ENCODE measurements around the gene COPS3. TPM values are rescaled to one million over a fixed set of nuclear protein-coding genes. Genes with fewer than 3 reads are reported as not detected.
"Not testable (repeated sequence)": the region's sequence is repeated elsewhere in the genome, so short reads cannot be mapped to it uniquely, and the experiment has no call there.

Gene COPS3
- total and polyA plus RNA-seq, 2 donors (not counting 1 experiment from before 2014, with no cell fraction given) = 62.3 to 80.6 TPM

DNA sequence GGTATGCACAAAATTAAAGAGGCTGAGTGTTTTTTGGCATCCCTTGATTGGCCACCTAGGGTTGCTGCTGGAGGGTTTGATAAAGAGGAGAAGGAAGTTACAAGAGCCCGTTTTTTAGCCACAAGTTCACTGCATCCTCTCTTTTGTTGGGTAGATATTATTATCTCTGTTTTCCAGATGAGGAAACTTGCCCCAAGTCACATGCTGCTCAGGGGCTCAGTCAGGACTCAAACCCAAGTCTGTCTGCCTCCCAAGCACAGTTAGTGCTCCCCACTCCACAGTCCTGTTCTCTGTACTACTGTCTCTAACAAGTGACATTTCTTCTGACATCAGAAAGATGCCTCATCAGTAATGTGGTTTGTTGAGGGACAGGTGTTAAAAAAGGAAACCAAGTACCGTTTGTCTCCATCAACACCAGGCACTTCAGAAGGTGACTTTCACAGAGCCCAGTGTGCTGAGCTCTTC, 23.5 kb upstream of the COPS3 start:
- Histone ChIP-seq H4K20me1 (ENCODE audit: control insufficient read depth, extremely low read depth, insufficient read depth, low read length) (no peaks in the 10 kb centered on the region), H3K9ac (ENCODE audit: insufficient read depth, low read length) (no peak overlapping the region), H3K9me3 (ENCODE audit: control insufficient read depth, insufficient read depth, low read depth, low read length) (no peaks in the 10 kb centered on the region), H2AFZ (ENCODE audit: low read length) (no peak overlapping the region), H3K4me1 (ENCODE audit: control insufficient read depth, extremely low read depth, insufficient read depth, low read length) (no peaks in the 10 kb centered on the region), H3K4me3 (replicated peaks in 1 of 4; ENCODE audit: control extremely low read depth in 1 of 4, insufficient read depth in 1 of 4, low read depth in 3 of 4, low read length in 4 of 4) (no peak overlapping the region), H3K4me2 (ENCODE audit: extremely low read depth, insufficient read depth, low read length) (no peak overlapping the region), H3K79me2 (ENCODE audit: control insufficient read depth, insufficient read depth, low read length) (no peaks in the 10 kb centered on the region), H3K27ac (ENCODE audit: insufficient read depth, low read length) (no peak overlapping the region), H3K36me3 (ENCODE audit: control insufficient read depth, insufficient read depth, low read length) (no peaks in the 10 kb centered on the region), H3K27me3 (ENCODE audit: control insufficient read depth, insufficient read depth, low read length) (no peaks in the 10 kb centered on the region)
- no peak for DNase-seq (ENCODE audit: low read depth in 2 of 2)
- TF ChIP-seq, protein P1, sequence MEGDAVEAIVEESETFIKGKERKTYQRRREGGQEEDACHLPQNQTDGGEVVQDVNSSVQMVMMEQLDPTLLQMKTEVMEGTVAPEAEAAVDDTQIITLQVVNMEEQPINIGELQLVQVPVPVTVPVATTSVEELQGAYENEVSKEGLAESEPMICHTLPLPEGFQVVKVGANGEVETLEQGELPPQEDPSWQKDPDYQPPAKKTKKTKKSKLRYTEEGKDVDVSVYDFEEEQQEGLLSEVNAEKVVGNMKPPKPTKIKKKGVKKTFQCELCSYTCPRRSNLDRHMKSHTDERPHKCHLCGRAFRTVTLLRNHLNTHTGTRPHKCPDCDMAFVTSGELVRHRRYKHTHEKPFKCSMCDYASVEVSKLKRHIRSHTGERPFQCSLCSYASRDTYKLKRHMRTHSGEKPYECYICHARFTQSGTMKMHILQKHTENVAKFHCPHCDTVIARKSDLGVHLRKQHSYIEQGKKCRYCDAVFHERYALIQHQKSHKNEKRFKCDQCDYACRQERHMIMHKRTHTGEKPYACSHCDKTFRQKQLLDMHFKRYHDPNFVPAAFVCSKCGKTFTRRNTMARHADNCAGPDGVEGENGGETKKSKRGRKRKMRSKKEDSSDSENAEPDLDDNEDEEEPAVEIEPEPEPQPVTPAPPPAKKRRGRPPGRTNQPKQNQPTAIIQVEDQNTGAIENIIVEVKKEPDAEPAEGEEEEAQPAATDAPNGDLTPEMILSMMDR (conservative IDR thresholded peaks at IDR 0.05 in 1 of 2, IDR thresholded peaks at IDR 0.05 in 1 of 2; ENCODE audit: low read depth in 1 of 2, low read length in 2 of 2) = no peak
- TF ChIP-seq EZH2 (IDR thresholded peaks at IDR 0.05; ENCODE audit: low read length, missing control alignments) = no peak

- no peaks in the 10 kb centered on the region for H3K36me3 ChIP-seq (ENCODE audit: control insufficient read depth, insufficient read depth, low read length)
- no peaks in the 10 kb centered on the region for H3K4me1 ChIP-seq (ENCODE audit: control insufficient read depth, extremely low read depth, insufficient read depth, low read length)
- H4K20me1 ChIP-seq (ENCODE audit: control insufficient read depth, extremely low read depth, insufficient read depth, low read length) = no peaks in the 10 kb centered on the region
- DNase-seq (ENCODE audit: low read depth in 2 of 2) = no peak
- no peaks in the 10 kb centered on the region for H3K27me3 ChIP-seq (ENCODE audit: control insufficient read depth, insufficient read depth, low read length)
- H3K79me2 ChIP-seq (ENCODE audit: control insufficient read depth, insufficient read depth, low read length) = no peaks in the 10 kb centered on the region
- peak overlapping the region; percentile 68 for H3K4me2 ChIP-seq (ENCODE audit: extremely low read depth, insufficient read depth, low read length)
- no peaks in the 10 kb centered on the region for H3K9me3 ChIP-seq (ENCODE audit: control insufficient read depth, insufficient read depth, low read depth, low read length)
- peak overlapping the region; percentile 39 for H3K9ac ChIP-seq (ENCODE audit: insufficient read depth, low read length)
- peak overlapping the region; percentile 31 to 62 (median 55) for H3K4me3 ChIP-seq (replicated peaks in 1 of 4; ENCODE audit: control extremely low read depth in 1 of 4, insufficient read depth in 1 of 4, low read depth in 3 of 4, low read length in 4 of 4)
- no peak overlapping the region for H2AFZ ChIP-seq (ENCODE audit: low read length)
- TF ChIP-seq, protein P1 (conservative IDR thresholded peaks at IDR 0.05 in 1 of 2, IDR thresholded peaks at IDR 0.05 in 1 of 2; ENCODE audit: low read depth in 1 of 2, low read length in 2 of 2) = no peak
- TF ChIP-seq EZH2 (IDR thresholded peaks at IDR 0.05; ENCODE audit: low read length, missing control alignments) = no peak
- H3K27ac ChIP-seq (ENCODE audit: insufficient read depth, low read length) = no peak overlapping the region
Observed at GRCh38 chr17:17303847-17304490, 22.9 kb upstream of the COPS3 start.

DNA sequence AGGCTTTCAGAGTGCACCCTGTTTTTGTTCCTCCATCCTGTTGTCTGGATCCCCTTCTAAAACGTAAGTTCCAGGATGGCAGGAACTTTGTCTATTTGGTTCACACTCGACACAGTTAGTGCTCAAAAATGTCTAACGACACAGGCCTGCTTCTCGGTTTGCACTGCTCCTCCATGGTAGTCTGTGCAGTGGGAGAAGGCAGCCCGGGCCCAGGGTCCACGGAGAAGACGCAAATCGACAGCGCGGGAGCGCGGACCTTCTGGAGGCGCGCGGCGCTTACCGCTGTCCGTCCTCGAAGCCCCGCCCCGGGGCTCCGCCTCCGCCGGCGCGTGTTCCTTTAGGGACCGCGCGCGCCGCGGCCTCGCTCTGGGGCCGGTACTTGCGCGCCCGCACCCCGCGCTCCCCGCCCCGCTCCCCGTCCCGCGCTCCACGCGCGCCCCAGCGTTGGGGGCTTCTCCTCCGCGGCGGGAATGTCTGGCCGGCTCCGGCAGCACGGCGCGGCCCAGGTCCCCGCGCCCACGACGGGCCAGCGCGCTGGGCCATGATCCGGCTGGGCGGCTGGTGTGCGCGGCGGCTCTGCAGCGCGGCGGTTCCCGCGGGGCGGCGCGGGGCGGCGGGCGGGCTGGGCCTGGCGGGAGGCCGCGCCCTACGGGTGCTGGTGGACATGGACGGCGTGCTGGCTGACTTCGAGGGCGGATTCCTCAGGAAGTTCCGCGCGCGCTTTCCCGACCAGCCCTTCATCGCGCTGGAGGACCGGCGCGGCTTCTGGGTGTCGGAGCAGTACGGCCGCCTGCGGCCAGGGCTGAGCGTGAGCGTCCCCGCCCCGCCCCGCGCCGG, 22.2 kb upstream of the COPS3 start, which contains the start of gene NT5M:
Gene NT5M (plus strand): TSS at position 364 of the 837 bp plus-strand sequence. CDS start 178 bp downstream, at position 542.
- no peak for TF ChIP-seq EZH2 (IDR thresholded peaks at IDR 0.05; ENCODE audit: low read length, missing control alignments)
- TF ChIP-seq, protein P1 (conservative IDR thresholded peaks at IDR 0.05 in 1 of 2, IDR thresholded peaks at IDR 0.05 in 1 of 2; ENCODE audit: low read depth in 1 of 2, low read length in 2 of 2) = no peak
- Histone ChIP-seq H3K4me1 (ENCODE audit: control insufficient read depth, extremely low read depth, insufficient read depth, low read length) (peaks cover 2% of the 10 kb centered on the region), H3K79me2 (ENCODE audit: control insufficient read depth, insufficient read depth, low read length) (no peaks in the 10 kb centered on the region), H3K27ac (ENCODE audit: insufficient read depth, low read length) (no peak within 1 kb of the TSS), H3K9ac (ENCODE audit: insufficient read depth, low read length) (peak within 1 kb of the TSS; percentile 42), H3K9me3 (ENCODE audit: control insufficient read depth, insufficient read depth, low read depth, low read length) (no peaks in the 10 kb centered on the region), H3K27me3 (ENCODE audit: control insufficient read depth, insufficient read depth, low read length) (no peaks in the 10 kb centered on the region), H3K4me2 (ENCODE audit: extremely low read depth, insufficient read depth, low read length) (peak within 1 kb of the TSS; percentile 94), H3K4me3 (replicated peaks in 1 of 4; ENCODE audit: control extremely low read depth in 1 of 4, insufficient read depth in 1 of 4, low read depth in 3 of 4, low read length in 4 of 4) (peak within 1 kb of the TSS; percentile 44 to 62 (median 55)), H3K36me3 (ENCODE audit: control insufficient read depth, insufficient read depth, low read length) (no peaks in the 10 kb centered on the region), H4K20me1 (ENCODE audit: control insufficient read depth, extremely low read depth, insufficient read depth, low read length) (no peaks in the 10 kb centered on the region), H2AFZ (ENCODE audit: low read length) (peak within 1 kb of the TSS; percentile 98)
- DNase-seq (ENCODE audit: low read depth in 2 of 2) = peak; percentile 66 to 74

DNA sequence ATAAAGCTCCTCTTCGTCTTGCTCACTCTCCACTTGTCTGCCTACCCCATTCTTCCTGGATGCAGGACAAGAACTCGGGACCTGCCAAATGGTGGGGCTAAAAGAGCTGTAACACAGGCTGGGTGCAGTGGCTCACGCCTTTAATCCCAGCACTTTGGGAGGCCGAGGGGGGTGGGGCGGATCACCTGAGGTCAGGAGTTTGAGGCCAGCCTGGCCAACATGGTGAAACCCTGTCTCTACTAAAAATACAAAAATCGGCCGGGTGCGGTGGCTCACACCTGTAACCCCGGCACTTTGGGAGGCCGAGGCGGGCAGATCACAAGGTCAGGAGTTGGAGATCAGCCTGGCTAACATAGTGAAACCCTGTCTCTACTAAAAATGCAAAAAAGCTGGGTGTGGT, 20.6 kb upstream of the COPS3 start:
- DNase-seq (ENCODE audit: low read depth in 2 of 2); H3K9ac ChIP-seq (ENCODE audit: insufficient read depth, low read length); H3K27ac ChIP-seq (ENCODE audit: insufficient read depth, low read length); H3K79me2 ChIP-seq (ENCODE audit: control insufficient read depth, insufficient read depth, low read length); H3K4me2 ChIP-seq (ENCODE audit: extremely low read depth, insufficient read depth, low read length); H3K36me3 ChIP-seq (ENCODE audit: control insufficient read depth, insufficient read depth, low read length); H3K4me3 ChIP-seq (replicated peaks in 1 of 4; ENCODE audit: control extremely low read depth in 1 of 4, insufficient read depth in 1 of 4, low read depth in 3 of 4, low read length in 4 of 4); H3K4me1 ChIP-seq (ENCODE audit: control insufficient read depth, extremely low read depth, insufficient read depth, low read length); H3K27me3 ChIP-seq (ENCODE audit: control insufficient read depth, insufficient read depth, low read length); H2AFZ ChIP-seq (ENCODE audit: low read length); H3K9me3 ChIP-seq (ENCODE audit: control insufficient read depth, insufficient read depth, low read depth, low read length); H4K20me1 ChIP-seq (ENCODE audit: control insufficient read depth, extremely low read depth, insufficient read depth, low read length): not testable (repeated sequence)

All from fibroblast of lung (primary cell).